GM18526 (cell line): Measurements from ENCODE around the gene GTF2IRD2.
"Not testable (repeated sequence)": the region's sequence is repeated elsewhere in the genome, so short reads cannot be mapped to it uniquely, and the experiment has no call there.

Experiments used
- POLR2A ChIP-seq: IDR thresholded peaks from 3 replicates; pipeline ENCODE4 v1.6.1; 2011; ENCODE audit not compliant: insufficient read length; ENCODE audit errors: extremely low read depth

Gene GTF2IRD2

DNA sequence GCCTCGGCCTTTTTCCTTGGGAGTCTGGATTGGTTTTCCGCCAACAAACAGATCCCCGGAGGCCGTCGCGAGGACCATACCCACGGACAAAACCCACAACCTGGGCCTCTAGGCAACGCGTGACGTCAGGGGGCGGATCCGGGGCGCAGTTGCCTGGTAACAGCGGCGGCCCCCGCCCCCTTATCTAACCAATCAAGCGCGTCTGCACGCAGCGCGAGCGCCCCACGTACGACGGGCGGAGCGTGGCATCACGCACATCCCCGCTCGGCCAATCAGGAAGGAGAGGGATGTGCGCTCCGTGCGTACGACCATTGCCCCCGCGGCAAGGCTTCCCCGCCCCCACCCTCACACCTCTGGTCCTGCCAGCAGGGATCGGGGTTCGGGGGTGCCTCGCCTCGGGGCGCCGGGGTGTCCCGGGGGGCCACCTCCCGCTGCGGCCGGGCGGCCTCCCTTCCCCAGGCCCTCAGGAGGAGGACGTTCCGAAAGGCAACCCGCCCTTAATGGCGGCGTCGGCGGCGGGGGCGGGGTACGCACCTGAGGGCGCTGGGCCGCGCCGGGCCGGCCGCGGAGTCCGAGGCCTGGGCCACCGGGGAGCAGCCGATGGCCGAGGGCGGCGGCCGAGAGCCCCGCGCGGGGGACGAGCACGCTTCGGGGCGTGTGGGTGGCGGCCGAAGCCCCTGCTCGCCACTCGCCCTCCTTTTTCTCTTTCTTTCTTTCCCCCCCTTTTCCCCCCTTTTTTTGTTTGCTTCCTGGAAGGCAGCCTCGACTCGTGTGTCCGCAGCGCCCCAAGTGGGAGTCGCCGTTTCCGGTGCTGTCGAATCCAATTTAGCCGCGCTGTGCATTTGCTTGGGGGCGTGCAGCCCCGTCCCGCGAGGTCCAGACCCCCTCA is at the start of gene GTF2IRD2:
GTF2IRD2 (minus strand) TSS at position 773 of the 889 bp plus-strand sequence. CDS start 15,227 bp downstream, outside the sequence.
- TF ChIP-seq POLR2A: not testable (repeated sequence)

DNA sequence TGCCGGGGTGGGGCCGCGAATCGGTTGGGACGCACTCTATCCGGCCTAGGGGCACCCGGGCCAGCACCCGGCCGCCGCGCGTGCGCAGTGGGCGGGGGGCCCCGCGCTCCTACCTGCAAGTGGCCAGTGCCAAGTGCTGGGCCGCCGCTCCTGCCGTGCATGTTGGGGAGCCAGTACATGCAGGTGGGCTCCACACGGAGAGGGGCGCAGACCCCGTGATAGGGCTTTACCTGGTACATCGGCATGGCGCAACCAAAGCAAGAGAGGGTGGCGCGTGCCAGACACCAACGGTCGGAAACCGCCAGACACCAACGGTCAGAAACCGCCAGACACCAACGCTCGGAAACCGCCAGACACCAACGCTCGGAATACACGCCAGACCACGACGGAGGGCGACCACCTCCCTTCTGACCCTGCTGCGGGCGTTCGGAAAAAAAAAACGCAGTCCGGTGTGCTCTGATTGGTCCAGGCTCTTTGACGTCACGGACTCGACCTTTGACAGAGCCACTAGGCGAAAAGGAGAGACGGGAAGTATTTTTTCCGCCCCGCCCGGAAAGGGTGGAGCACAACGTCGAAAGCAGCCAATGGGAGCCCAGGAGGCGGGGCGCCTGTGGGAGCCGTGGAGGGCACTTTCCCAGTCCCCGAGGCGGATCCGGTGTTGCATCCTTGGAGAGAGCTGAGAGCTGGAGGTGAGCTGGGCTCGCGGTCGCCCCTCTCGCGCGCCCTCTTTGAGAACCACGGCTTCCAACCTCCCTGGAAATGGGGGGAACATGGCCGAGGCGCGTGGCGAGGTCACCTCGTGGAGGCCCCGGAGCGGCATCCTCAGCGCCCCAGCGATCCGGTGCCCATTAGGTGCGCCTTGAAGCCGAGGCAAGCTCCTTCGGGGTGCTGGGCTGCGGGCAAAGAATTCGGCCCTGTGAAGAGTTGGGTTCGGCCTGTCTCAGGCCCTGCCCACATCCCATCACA is 39.0 kb upstream of the GTF2IRD2 start:
- TF ChIP-seq POLR2A: peak; percentile 61

DNA sequence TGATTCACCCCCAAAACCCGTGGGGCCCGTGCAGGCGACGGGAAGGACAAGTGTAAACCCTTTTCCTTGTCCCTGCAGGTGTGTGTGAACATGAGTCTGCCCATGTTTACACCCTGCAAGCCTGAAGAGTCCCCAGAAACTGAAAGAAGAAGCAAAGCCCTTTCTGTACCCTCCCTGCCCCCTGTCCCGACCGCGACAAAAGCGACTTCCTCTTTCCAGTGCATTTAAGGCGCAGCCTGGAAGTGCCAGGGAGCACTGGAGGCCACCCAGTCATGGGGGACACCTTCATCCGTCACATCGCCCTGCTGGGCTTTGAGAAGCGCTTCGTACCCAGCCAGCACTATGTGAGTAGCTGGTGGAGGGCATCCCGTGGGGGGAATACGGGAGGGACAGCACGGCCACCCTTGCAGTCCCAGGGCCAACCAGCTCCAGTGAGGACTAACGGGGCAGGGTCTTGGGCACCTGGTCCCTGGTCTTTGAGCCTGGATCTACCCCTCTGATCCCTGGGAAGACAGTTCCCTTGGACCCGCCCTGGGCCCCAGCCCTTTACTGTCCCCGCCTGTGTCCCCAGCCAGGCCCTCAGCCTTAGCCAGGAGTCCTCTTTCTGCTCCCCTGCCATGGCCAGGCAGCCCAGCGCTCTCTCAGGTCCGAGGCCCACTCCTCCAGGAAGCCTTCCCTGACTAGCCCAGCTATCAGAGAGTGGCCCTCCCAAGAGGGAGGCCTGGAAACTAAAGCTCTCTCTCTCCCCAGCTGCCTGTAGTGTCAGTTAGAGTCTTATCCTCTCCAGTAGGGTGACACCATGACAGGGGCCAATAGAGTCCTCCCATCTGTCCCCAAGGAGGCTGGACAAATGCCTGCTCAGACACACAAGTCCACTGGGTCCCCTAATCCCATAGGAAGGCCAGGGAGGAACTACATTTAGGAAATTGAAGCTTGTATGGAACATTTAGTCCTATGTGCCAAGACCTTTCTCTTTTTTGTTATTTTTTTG is 77.3 kb downstream of the GTF2IRD2 start, which contains the start of gene NCF1:
NCF1 (plus strand) TSS at position 252 of the 991 bp plus-strand sequence; CDS start at position 273, 21 bp downstream.
- not testable (repeated sequence) for TF ChIP-seq POLR2A
